VCaP (cell line): Measurements from ENCODE around the gene GGTA1.

ENCODE experiments used
- H3K27ac ChIP-seq: fragments of 450-650 bp; 2 replicates; pipeline ENCODE4 v1.5.1; 2017
- TF ChIP-seq, protein P1 (sequence below): fragments of 450-650 bp; conservative IDR thresholded peaks from 2 replicates; pipeline ENCODE4 v1.5.1; 2017; ENCODE audit warnings: mild to moderate bottlenecking, moderate library complexity

Gene GGTA1

GRCh38 chr9:121510766-121511550 is 11.3 kb upstream of the GGTA1 start:
- no peak overlapping the region for H3K27ac ChIP-seq
- TF ChIP-seq, protein P1, sequence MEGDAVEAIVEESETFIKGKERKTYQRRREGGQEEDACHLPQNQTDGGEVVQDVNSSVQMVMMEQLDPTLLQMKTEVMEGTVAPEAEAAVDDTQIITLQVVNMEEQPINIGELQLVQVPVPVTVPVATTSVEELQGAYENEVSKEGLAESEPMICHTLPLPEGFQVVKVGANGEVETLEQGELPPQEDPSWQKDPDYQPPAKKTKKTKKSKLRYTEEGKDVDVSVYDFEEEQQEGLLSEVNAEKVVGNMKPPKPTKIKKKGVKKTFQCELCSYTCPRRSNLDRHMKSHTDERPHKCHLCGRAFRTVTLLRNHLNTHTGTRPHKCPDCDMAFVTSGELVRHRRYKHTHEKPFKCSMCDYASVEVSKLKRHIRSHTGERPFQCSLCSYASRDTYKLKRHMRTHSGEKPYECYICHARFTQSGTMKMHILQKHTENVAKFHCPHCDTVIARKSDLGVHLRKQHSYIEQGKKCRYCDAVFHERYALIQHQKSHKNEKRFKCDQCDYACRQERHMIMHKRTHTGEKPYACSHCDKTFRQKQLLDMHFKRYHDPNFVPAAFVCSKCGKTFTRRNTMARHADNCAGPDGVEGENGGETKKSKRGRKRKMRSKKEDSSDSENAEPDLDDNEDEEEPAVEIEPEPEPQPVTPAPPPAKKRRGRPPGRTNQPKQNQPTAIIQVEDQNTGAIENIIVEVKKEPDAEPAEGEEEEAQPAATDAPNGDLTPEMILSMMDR = no peak

GRCh38 chr9:121509180-121509579 is 9.5 kb upstream of the GGTA1 start:
- H3K27ac ChIP-seq = peak overlapping the region; percentile 58; the same call in 1 of the 2 replicates
- TF ChIP-seq, protein P1 = no peak

GRCh38 chr9:121508415-121508814 is 8.8 kb upstream of the GGTA1 start:
- H3K27ac ChIP-seq = peak overlapping the region; percentile 58
- TF ChIP-seq, protein P1 = no peak

DNA sequence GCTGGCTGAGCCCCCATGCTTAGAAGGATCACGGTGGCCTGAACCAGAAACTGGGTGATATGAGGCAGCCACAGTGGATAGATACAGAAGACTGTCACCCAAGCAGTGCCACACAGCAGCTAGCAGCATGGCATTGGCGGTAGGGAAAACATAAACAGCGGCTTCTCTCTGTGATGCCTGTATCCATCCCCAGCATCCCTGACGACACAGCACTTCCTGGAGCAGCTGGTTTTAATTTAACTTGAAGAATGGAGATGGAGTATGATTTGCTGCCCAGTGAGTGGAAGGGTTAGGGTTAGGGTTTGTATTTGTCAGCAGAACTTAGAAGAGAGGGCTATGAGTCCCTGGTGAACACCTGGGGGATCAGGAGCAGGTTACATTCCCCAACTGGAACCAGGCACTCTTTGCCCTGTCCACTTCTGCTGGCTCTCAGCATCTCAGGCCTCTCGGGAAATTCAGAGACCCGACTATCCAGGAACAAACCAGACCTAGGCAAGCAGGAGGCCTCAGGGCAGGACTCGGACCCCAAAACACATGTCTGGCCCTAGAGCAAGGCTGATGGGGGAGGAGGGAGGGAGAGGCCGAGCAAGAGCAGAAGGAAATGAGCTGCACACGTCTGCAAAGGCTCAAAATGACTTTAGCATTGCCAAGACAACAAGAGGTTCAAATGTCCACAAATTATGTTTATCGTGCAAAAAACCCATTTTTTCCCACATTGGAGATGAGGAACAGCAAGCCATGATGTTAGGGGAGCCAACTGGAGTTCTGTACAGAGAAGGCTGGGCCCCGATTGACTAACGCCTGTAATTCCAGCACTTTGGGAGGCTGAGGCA is 6.5 kb upstream of the GGTA1 start:
- TF ChIP-seq, protein P1 = no peak
- H3K27ac ChIP-seq = no peak overlapping the region

GRCh38 chr9:121503444-121503843 is 3.8 kb upstream of the GGTA1 start:
- no peak overlapping the region for H3K27ac ChIP-seq
- TF ChIP-seq, protein P1 = no peak

DNA sequence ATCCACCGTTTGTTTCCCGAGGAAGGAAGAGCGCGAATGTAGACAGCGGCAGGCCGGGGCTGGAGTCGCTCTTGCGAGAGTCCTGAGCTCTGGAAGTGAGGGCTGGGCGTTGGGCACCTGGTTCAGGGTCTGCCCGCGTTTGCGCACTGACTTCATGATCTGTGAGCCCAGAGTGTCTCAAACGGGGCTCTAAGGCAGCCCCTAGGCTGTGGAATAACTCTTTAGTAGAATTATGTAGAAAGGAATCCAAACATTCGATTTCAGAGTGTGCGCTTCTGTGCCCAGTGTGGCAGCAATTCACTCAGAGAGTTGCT is 478 bp upstream of the GGTA1 start:
- TF ChIP-seq, protein P1 = no peak
- H3K27ac ChIP-seq = peak overlapping the region; percentile 40; the same call in 1 of the 2 replicates

GRCh38 chr9:121499177-121499426 is 542 bp downstream of the GGTA1 start:
- TF ChIP-seq, protein P1 = no peak
- H3K27ac ChIP-seq = peak overlapping the region; percentile 40; the same call in 1 of the 2 replicates
